ENCODE data around the gene ARRDC5.
A peak's percentile ranks its signal among the peaks of the same experiment; 100 is the strongest.
"Not testable (repeated sequence)": the region's sequence is repeated elsewhere in the genome, so short reads cannot be mapped to it uniquely, and the experiment has no call there.

The ARRDC5 gene

DNA sequence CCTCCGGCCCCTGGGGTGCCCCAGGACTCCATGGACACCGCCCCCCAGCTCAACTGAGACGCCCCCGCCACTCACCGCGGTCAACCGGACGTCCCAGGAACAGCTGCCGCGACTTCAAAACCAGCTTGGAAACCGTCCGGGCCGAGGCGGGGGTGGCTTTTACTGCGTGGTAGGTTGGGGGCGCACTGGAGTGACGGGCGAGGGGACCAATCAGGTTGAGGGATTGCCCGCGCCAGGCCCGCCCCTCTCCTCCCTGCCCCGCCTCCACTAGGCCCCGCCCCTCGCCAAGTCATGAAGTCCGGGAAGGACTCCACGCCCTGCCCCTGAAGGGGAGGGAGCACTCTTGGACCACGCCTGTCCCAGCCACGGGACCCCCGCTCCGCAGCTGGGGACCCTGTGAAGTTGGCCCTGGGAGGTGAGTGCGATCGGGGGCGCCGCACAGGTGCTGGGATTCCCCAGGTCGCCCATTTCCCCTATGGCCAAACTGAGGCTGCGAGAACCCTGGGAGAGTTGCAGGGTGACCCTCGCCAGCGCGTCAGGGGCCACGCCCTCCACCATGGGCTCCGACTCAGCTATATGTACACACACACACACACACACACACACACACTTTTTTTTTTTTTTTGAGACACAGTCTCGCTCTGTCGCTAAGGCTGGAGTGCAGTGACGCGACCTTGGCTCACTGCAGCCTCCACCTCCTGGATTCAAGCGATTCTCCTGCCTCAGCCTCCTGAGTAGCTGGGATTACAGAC lies 35.0 kb downstream of the ARRDC5 start, which contains the start of gene PLIN3:
PLIN3 (minus strand) TSS at position 134 of the 752 bp plus-strand sequence. CDS start 6,273 bp downstream, outside the sequence.
- DNase-seq: peak; percentile 75 to 91

DNA sequence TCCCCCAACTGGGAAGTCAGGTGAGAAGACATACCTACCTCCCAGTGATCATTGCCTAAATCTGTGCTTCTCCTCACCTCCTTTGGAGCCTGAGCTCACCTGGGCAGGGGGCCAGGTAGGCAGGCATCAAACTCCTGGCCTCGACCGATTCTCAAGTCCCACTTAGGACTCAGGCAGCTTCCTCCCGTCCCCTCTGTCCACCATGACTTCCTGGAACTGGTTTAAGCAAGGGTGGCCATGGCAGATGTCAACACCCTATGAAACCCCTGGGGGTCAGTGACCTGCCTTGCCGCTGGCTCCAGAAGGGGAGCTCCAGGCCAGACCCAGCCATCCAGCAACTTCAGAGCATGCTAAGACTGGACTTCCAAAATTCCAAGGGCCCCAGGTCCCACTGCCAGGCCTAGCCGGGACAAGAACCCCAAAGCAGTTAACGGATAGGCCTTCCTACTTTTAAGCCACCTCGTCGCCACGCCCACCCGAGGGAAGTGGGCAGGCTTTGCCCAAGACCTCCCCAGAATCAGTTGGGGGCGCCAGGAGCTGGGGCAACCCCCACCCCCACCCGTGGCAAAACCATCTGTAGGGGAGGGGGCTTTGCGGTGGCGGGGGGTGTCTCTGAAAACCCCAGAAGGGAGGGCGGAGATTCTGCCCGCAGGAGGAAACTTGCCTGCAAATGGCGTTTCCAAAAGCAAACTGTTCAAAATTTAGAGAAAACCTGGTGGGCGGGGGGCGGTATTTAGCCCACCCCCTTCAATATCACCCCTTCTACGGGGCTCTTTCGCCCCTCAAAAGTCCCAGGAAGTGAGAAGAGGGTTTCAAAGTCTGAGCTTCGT lies 35.9 kb downstream of the ARRDC5 start:
- DNase-seq: peak; percentile 34 to 59

- no peak for DNase-seq
These were observed 41.5 kb downstream of the ARRDC5 start for GRCh38 chr19:4861147-4861546.

GRCh38 chr19:4859697-4860096 lies 43.0 kb downstream of the ARRDC5 start:
- no peak for DNase-seq

- DNase-seq: not testable (repeated sequence)
These were observed 46.2 kb downstream of the ARRDC5 start for GRCh38 chr19:4856468-4856867.

GRCh38 chr19:4853506-4853905 lies 49.2 kb downstream of the ARRDC5 start:
- not testable (repeated sequence) for DNase-seq

GRCh38 chr19:4852484-4852883 lies 50.2 kb downstream of the ARRDC5 start:
- no peak for DNase-seq

GRCh38 chr19:4851551-4852290 lies 51.0 kb downstream of the ARRDC5 start:
- DNase-seq: peak; percentile 22 to 46

DNA sequence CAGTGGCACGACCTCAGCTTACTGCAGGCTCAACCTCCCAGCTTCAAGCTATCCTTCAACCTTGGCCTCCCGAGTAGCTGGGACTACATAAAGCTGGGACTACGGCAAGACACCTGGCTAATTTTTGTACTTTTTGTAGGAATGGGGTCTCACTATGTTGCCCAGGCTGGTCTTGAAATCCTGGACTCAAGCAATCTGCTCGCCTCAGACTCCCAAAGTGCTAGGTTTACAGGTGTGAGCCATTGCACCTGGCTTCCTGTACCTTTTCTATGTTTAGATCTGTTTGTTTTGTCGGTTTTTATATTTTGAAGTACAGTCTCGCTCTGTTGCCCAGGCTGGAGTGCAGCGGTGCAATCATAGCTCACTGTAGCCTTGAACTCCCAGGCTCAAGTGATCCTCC lies 53.7 kb downstream of the ARRDC5 start:
- no peak for DNase-seq

GRCh38 chr19:4847190-4847973 lies 55.3 kb downstream of the ARRDC5 start:
- DNase-seq: no peak

- not testable (repeated sequence) for DNase-seq
These were observed 56.7 kb downstream of the ARRDC5 start for GRCh38 chr19:4845975-4846374.

- no peak for DNase-seq
These were observed 58.1 kb downstream of the ARRDC5 start for GRCh38 chr19:4844348-4845179.

DNA sequence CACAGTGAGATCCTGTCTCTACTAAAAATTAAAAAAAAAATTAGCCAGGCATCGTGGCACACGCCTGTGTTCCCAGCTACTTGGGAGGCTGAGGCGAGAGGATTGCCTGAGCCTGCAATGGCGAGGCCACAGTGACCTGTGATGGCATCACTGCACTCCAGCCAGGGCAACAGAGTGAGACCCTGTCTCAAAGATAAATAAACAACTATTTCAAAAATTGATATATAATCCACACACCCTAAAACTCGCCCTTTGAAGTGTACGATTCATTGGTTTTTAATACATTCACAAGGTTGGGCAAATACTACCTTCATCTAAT lies 59.1 kb downstream of the ARRDC5 start:
- no peak for DNase-seq
